Breast epithelium (tissue), 3 donors: Measurements from ENCODE around the gene LZTS3.

Source experiments
- POLR2A ChIP-seq: fragments of 450-650 bp; IDR thresholded peaks from one replicate; pipeline ENCODE4 v1.6.1; 2016; ENCODE audit warnings: antibody characterized with exemption, mild to moderate bottlenecking, moderate library complexity
- POLR2AphosphoS5 ChIP-seq, 3 donors: sonication (generic); formaldehyde crosslinking; IDR thresholded peaks; one replicate each; pipeline ENCODE4 v1.6.1; 2017; ENCODE audit warnings: antibody characterized with exemption in 3 of 3

GRCh38 chr20:3203315-3204123 lies 30.2 kb upstream of the LZTS3 start:
- TF ChIP-seq POLR2AphosphoS5 (IDR thresholded peaks at IDR 0.05) (no peak), POLR2A (no peak)
